Colonic mucosa (tissue), 4 donors: ENCODE data around the gene KRT10. TPM values are rescaled to one million over a fixed set of nuclear protein-coding genes. Genes with fewer than 3 reads are reported as not detected.

ENCODE experiments used
- DNase-seq: peaks from one replicate; pipeline ENCODE4 v3.0.0-alpha.2; 2020
- H3K27ac ChIP-seq: fragments of 200-600 bp; one replicate; pipeline ENCODE4 v1.8.0; 2021
- H3K27me3 ChIP-seq: fragments of 200-600 bp; one replicate; pipeline ENCODE4 v1.8.0; 2021
- H3K36me3 ChIP-seq: fragments of 200-600 bp; one replicate; pipeline ENCODE4 v1.8.0; 2021
- H3K4me1 ChIP-seq: fragments of 200-600 bp; one replicate; pipeline ENCODE4 v1.8.0; 2021; ENCODE audit warnings: mild to moderate bottlenecking
- H3K4me3 ChIP-seq: fragments of 200-600 bp; one replicate; pipeline ENCODE4 v1.8.0; 2021
- H3K9ac ChIP-seq, 2 donors: one replicate each; pipeline ENCODE4 v1.7.0; 2013; ENCODE audit warnings: control low read depth in 2 of 2, low read depth in 2 of 2, low read length in 2 of 2
- H3K9me3 ChIP-seq: fragments of 200-600 bp; one replicate; pipeline ENCODE4 v1.8.0; 2021
- intact Hi-C: fragments of 100-400 bp; cut with DNase I; formaldehyde crosslinking; loops from one replicate; pipeline ENCODE4 v1.14.1; 2022
- total RNA-seq, 2 donors: library from RNA; stranded (reverse); fragmentation: NEBNext Ultra II Directional in 1 of 2; extraction: Animal tissue kit (Norgen Biotek cat#: 25700) in 1 of 2; gene quantifications; one replicate each; pipeline ENCODE4 v1.2.1, GENCODE V29; 2021
- TF ChIP-seq, protein P1 (sequence below): fragments of 200-600 bp; IDR thresholded peaks from one replicate; pipeline ENCODE4 v1.8.0; 2022; ENCODE audit warnings: antibody characterized with exemption, mild to moderate bottlenecking
- donor health status: healthy.
- donor health status: DM: no; HTN: no; CAD: no.
- donor health status: DM: no; HTN: no; CAD: no.

Gene KRT10
- total RNA-seq, 2 donors from 2014 or later = 33.6 to 35.1 TPM

DNA sequence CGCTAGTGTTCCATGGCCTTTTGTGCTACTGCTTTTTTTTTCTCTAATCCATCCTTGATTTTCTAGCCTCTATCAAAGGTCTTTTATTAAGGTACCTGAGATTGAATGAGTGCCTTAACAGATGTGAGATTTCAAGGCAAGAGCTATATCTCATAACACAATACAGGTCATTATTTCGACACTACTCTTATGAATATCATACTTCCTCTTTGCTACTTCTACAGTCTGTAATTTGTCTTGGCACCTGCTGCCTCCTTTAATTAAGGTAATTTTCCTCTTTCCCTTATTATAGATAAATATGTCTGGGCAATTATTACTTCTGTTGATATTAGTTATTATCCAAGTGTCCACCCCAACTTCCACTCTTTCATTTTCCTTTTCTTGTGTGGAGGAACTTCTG, 27.9 kb downstream of the KRT10 start:
- TF ChIP-seq, protein P1, sequence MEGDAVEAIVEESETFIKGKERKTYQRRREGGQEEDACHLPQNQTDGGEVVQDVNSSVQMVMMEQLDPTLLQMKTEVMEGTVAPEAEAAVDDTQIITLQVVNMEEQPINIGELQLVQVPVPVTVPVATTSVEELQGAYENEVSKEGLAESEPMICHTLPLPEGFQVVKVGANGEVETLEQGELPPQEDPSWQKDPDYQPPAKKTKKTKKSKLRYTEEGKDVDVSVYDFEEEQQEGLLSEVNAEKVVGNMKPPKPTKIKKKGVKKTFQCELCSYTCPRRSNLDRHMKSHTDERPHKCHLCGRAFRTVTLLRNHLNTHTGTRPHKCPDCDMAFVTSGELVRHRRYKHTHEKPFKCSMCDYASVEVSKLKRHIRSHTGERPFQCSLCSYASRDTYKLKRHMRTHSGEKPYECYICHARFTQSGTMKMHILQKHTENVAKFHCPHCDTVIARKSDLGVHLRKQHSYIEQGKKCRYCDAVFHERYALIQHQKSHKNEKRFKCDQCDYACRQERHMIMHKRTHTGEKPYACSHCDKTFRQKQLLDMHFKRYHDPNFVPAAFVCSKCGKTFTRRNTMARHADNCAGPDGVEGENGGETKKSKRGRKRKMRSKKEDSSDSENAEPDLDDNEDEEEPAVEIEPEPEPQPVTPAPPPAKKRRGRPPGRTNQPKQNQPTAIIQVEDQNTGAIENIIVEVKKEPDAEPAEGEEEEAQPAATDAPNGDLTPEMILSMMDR = no peak
- H3K27ac ChIP-seq = no peak overlapping the region
- DNase-seq = no peak
- H3K27me3 ChIP-seq = no peaks in the 10 kb centered on the region
- intact Hi-C loops = loop anchor here (5.0 kb wide), 1 partner anchor 177 kb away; no protein-coding TSS in a partner anchor
- H3K4me1 ChIP-seq = no peaks in the 10 kb centered on the region
- H3K4me3 ChIP-seq = no peak overlapping the region
- no peak overlapping the region for H3K9ac ChIP-seq
- H3K36me3 ChIP-seq = no peaks in the 10 kb centered on the region
- H3K9me3 ChIP-seq = no peaks in the 10 kb centered on the region

DNA sequence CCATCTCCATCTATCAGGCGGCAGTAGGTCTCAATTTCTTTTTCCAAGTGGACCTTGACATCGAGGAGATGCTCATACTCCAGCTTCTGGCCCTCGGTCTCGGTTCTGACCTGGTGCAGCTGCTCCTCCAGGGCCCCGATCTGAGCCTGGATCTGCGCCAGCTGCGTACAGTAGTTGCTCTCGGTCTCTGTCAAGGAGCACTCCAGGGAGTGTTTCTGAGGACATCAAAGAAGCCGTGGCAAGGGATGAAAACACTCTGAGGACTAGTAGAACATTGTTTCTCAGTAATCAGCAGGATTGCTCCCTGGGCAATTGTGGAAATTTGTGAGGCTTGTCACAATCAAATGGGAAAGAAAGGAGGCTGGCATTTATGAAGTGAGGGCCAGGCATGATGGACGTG, 28.6 kb downstream of the KRT10 start:
- Histone ChIP-seq H3K9me3 (no peaks in the 10 kb centered on the region), H3K4me1 (no peaks in the 10 kb centered on the region), H3K9ac (no peak overlapping the region), H3K27ac (no peak overlapping the region), H3K36me3 (no peaks in the 10 kb centered on the region), H3K27me3 (no peaks in the 10 kb centered on the region), H3K4me3 (no peak overlapping the region)
- no peak for DNase-seq
- TF ChIP-seq, protein P1 = no peak
- intact Hi-C loops = loop anchor here (5.0 kb wide), 1 partner anchor 177 kb away; no protein-coding TSS in a partner anchor

DNA sequence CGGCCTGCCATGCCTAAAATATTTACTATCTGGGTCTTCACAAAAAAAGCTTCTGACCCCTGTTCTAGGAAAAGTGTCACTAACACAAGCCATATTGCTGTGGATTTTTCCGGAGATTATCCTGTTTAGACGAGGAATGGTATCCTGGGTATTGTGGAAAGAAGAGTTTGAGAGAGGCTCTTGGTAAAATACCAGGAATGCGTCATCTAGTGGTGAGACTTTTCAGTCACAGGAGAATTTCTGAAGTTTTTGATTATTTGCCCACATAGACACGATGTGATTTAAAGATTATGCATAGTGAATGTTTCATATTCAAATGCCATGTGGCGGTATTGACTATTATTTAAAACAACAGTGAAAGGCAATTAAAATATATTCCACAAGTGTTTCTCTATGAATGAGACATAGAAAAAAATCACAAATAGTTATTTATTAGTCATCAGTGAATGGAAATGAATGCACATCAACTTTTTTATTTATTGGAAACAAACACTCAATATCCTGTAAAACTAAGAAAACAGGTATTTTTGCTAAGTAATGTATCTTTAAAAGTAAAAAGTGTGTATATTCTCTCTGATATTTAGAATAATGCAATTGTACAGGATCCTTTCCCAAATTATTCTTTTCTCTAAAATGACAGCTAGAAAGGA, 30.5 kb downstream of the KRT10 start:
- intact Hi-C loops = loop anchor here (5.0 kb wide), 1 partner anchor 175 kb away; no protein-coding TSS in a partner anchor
- Histone ChIP-seq H3K4me3 (no peak overlapping the region), H3K9me3 (no peaks in the 10 kb centered on the region), H3K27me3 (no peaks in the 10 kb centered on the region), H3K9ac (no peak overlapping the region), H3K4me1 (no peaks in the 10 kb centered on the region), H3K36me3 (no peaks in the 10 kb centered on the region), H3K27ac (no peak overlapping the region)
- TF ChIP-seq, protein P1 = peak; percentile 25
- DNase-seq = no peak

DNA sequence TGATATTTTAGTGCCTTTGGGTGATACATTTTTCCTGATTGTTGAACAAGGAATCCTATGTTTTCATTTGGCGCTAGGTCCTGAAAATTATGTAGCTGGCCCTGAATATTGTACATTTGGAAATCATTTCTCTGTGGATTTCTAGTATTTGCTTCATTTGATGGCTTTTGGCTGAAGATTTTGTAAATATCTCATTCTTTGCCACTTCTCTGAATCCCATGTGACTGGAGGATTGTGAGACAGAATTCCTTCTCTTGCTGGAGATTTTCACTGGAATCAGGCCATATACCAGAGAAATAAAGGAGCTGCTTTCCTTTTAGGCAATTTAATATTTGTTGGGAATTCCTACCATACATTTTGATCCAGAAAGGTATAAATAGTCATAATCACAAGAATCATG, 31.3 kb downstream of the KRT10 start:
- H3K4me1 ChIP-seq = no peaks in the 10 kb centered on the region
- no peaks in the 10 kb centered on the region for H3K9me3 ChIP-seq
- intact Hi-C loops = loop anchor here (5.0 kb wide), 1 partner anchor 174 kb away; no protein-coding TSS in a partner anchor
- no peaks in the 10 kb centered on the region for H3K27me3 ChIP-seq
- no peak overlapping the region for H3K4me3 ChIP-seq
- H3K27ac ChIP-seq = no peak overlapping the region
- DNase-seq = no peak
- TF ChIP-seq, protein P1 = no peak
- H3K36me3 ChIP-seq = no peaks in the 10 kb centered on the region
- H3K9ac ChIP-seq = no peak overlapping the region

DNA sequence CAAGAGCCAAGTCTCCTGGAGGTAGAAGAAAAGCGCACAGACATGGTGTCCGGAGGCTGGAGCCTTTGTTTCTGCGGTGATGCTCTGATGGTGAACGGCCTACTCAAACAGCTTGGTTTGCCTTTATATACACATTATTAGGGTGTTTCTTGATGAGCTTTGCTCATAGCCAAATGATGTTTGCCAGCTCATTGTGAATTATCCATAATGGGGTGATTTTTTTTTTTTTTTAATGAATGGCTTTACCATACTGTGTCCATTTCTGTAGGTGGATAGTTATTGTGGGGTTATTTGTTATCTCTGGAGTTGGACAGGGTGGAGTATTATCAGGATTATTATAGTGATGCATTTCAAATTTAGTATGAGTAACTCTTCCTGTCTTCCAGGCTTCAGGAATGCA, 40.0 kb downstream of the KRT10 start, which contains the start of gene KRT27:
Gene KRT27 (minus strand): TSS at position 101 of the 400 bp plus-strand sequence. CDS start 57 bp downstream, at position 44.
- H3K27me3 ChIP-seq = peaks cover 16% of the 10 kb centered on the region
- intact Hi-C loops = no loop called here
- no peak for DNase-seq

More for the DNA sequence above, 40.0 kb downstream of the KRT10 start, which contains the start of gene KRT27:
- Histone ChIP-seq H3K9me3 (no peaks in the 10 kb centered on the region), H3K9ac (no peak within 1 kb of the TSS), H3K36me3 (no peaks in the 10 kb centered on the region), H3K4me3 (no peak within 1 kb of the TSS), H3K27ac (no peak within 1 kb of the TSS), H3K4me1 (no peaks in the 10 kb centered on the region)
- TF ChIP-seq, protein P1 = no peak
